Heart left ventricle (tissue), 13 donors: ENCODE results near the gene NIPBL.

ENCODE experiments used
- POLR2A ChIP-seq, 2 donors: fragments of 450-650 bp; IDR thresholded peaks; one replicate each; pipeline ENCODE4 v1.6.1; 2017; ENCODE audit warnings: antibody characterized with exemption in 2 of 2, mild to moderate bottlenecking in 2 of 2, moderate library complexity in 2 of 2
- TF ChIP-seq, protein P1 (sequence below), 12 donors: fragments of 200-600 bp; sonication (generic) in 4 of 12; IDR thresholded peaks; one replicate each; pipeline versions ENCODE4 v1.5.0 to v1.8.0; 2018 to 2022; ENCODE audit warnings: antibody characterized with exemption in 12 of 12, mild to moderate bottlenecking in 5 of 12
- donor health status: ischemic (EF 13 %, LVEDD 7.1; RV severe dilation, severe dysfunction).
- donor health status: DM: no; HTN: yes; CAD: no.
- donor health status: DM: no; HTN: no; CAD: no.
- donor health status: ischemic (EF 25% LVEDD 6.9; RV normal size, moderate dysfunction).
- donor health status: ischemic (EF 25% LVEDD 5.7; RV mildly dilated, moderate dysfunction).
- donor health status: ischemic (EF 35%, LVEDD 5.7; RV mildly dilated, moderate dysfunction).
- donor health status: nonischemic (EF 11% LVEDD 7.7; RV severe dilation, severe dysfunction).
- donor health status: DM: yes; HTN: yes; CAD: no.
- donor health status: PGD.
- donor health status: ischemic (EF 29% LVEDD 5.4; RV normal size, mild dysfunction).
- donor health status: nonischemic (EF 23%, LVEDD 6.1; RV moderate dilation, normal function).

DNA sequence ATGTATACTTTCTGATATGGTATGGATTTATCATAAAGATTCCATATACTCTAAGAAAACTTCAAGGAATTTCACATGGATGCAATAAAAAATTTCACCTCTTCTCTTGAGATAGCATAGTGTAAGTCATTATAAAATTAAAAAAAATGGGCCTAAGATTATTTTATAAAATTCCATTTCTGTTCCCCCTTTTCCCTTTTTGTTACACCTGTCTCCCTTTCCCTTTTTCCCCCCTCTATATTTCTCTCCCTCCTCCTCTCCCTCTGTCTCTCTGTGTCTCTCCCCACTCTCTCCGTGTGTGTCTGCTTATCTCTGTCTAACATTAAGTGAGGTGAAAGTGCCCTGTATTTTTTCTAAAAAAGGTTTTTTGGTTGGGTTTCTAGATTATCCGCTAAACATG lies 180.2 kb downstream of the NIPBL start:
- TF ChIP-seq, protein P1, sequence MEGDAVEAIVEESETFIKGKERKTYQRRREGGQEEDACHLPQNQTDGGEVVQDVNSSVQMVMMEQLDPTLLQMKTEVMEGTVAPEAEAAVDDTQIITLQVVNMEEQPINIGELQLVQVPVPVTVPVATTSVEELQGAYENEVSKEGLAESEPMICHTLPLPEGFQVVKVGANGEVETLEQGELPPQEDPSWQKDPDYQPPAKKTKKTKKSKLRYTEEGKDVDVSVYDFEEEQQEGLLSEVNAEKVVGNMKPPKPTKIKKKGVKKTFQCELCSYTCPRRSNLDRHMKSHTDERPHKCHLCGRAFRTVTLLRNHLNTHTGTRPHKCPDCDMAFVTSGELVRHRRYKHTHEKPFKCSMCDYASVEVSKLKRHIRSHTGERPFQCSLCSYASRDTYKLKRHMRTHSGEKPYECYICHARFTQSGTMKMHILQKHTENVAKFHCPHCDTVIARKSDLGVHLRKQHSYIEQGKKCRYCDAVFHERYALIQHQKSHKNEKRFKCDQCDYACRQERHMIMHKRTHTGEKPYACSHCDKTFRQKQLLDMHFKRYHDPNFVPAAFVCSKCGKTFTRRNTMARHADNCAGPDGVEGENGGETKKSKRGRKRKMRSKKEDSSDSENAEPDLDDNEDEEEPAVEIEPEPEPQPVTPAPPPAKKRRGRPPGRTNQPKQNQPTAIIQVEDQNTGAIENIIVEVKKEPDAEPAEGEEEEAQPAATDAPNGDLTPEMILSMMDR (IDR thresholded peaks at IDR 0.05): no peak
- TF ChIP-seq POLR2A (IDR thresholded peaks at IDR 0.05): no peak
